Smooth muscle cell of trachea (primary cell): ENCODE measurements around the gene ST6GAL1. TPM values are rescaled to one million over a fixed set of nuclear protein-coding genes. Genes with fewer than 3 reads are reported as not detected.

Source experiments
- total RNA-seq: library from RNA; depleted of rRNA; stranded (reverse); fragments of >200 nt; gene quantifications from 2 replicates; pipeline ENCODE4 v1.2.1, GENCODE V29; 2014

Gene ST6GAL1, protein sequence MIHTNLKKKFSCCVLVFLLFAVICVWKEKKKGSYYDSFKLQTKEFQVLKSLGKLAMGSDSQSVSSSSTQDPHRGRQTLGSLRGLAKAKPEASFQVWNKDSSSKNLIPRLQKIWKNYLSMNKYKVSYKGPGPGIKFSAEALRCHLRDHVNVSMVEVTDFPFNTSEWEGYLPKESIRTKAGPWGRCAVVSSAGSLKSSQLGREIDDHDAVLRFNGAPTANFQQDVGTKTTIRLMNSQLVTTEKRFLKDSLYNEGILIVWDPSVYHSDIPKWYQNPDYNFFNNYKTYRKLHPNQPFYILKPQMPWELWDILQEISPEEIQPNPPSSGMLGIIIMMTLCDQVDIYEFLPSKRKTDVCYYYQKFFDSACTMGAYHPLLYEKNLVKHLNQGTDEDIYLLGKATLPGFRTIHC
- total RNA-seq: 0.58 TPM in 1 of 2 replicates, not detected in the other

DNA sequence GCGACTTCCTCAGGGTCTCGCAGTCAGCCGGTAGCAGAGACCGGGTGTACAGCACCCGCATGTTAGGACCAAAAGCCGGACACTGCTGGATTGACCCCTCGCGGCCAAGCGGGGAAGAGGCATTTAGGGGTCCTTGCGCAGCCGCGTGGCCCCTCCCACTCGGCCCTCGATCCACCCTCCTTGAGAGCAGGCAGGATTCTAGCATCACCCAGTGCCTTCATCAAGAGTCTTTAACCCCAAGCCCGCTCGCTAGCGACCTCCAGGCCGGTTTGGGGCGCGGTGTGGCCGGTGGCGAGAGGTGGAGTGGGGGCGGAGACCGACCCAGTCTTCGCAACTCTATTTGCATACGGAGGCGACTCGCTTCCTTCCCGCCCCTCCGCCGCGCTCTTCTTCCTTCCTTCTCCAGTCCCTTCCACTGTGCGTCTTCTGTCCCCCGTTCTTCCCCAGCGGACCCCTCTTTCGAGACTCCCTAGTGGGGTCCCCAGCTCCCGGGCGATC lies at the start of gene ST6GAL1:
ST6GAL1 (plus strand) TSS at position 384 of the 498 bp plus-strand sequence. CDS start 112,178 bp downstream, outside the sequence.

Other genes starting within 250 kb of the ST6GAL1 start
- not detected in 2 replicates for gene KNG1, start 213.2 kb upstream of the ST6GAL1 start, total RNA-seq
- 717 and 813 TPM in 2 replicates for gene EIF4A2, start 146.9 kb upstream of the ST6GAL1 start, total RNA-seq
- gene RFC4, start 124.0 kb upstream of the ST6GAL1 start, total RNA-seq: 11.4 and 42.2 TPM in 2 replicates
- gene ADIPOQ, start 87.8 kb upstream of the ST6GAL1 start, total RNA-seq: under 0.01 and 0.15 TPM in 2 replicates
- gene RPL39L, start 209.0 kb downstream of the ST6GAL1 start, total RNA-seq: 13.1 and 35.6 TPM in 2 replicates